Panc1 (cell line): Measurements from ENCODE around the gene SLC26A4. TPM values are rescaled to one million over a fixed set of nuclear protein-coding genes. Genes with fewer than 3 reads are reported as not detected.

ENCODE experiments used
- ATAC-seq: fragments of 200-7000 bp; cut with Tn5 transposase; 2 replicates; pipeline ENCODE4 v1.9.1; 2020; ENCODE audit warnings: mild to moderate bottlenecking, moderate library complexity
- BruUV-seq: library from RNA; stranded (reverse); fragments of 400-500 nt; replicated peaks from 2 replicates; lab custom pipeline; 2021; lab: Mats Ljungman, UMichigan
- CTCF ChIA-PET: fragments of 300-600 bp; sonication (Branson Sonifier 250); formaldehyde crosslinking; loops from one replicate; lab custom pipeline; 2022; ENCODE audit warnings: antibody characterized with exemption; lab: Charles Lee
- POLR2A ChIA-PET: fragments of 300-600 bp; sonication (Branson Sonifier 250); formaldehyde crosslinking; loops from one replicate; lab custom pipeline; 2022; ENCODE audit warnings: antibody characterized with exemption; lab: Charles Lee
- DNase-seq: peaks from one replicate; pipeline ENCODE4 v3.0.0-alpha.2; 2010; ENCODE audit warnings: low read depth, low spot score
- H3K27ac ChIP-seq: 2 replicates; pipeline ENCODE4 v1.5.1; 2011; ENCODE audit warnings: mild to moderate bottlenecking, low read length, inconsistent platforms
- H3K27me3 ChIP-seq: fragments of 200-500 bp; sonication (Bioruptor generic); 2 replicates; pipeline ENCODE4 v1.6.0; 2014; ENCODE audit warnings: low read length, inconsistent platforms; ENCODE audit not compliant: control insufficient read depth, insufficient read depth
- H3K36me3 ChIP-seq: fragments of 200-500 bp; sonication (Bioruptor generic); 2 replicates; pipeline ENCODE4 v1.5.1; 2014; ENCODE audit warnings: inconsistent platforms, mild to moderate bottlenecking, low read length, moderate library complexity; ENCODE audit not compliant: control insufficient read depth, insufficient read depth
- H3K4me1 ChIP-seq: 2 replicates; pipeline ENCODE4 v1.5.1; 2011; ENCODE audit warnings: inconsistent platforms, mild to moderate bottlenecking, low read length, moderate library complexity; ENCODE audit not compliant: control insufficient read depth, insufficient read depth
- H3K4me3 ChIP-seq, 2 experiments: 2 replicates each; pipeline ENCODE4 v1.5.1; 2011 to 2012; ENCODE audit warnings: low read depth in 2 of 2, low read length in 2 of 2, mild to moderate bottlenecking in 2 of 2, inconsistent platforms in 1 of 2, moderate library complexity in 1 of 2
- H3K9me3 ChIP-seq: fragments of 200-500 bp; sonication (Bioruptor generic); 2 replicates; pipeline ENCODE4 v1.5.1; 2014; ENCODE audit warnings: low read depth, mild to moderate bottlenecking, inconsistent platforms, low read length, moderate library complexity; ENCODE audit not compliant: control insufficient read depth, insufficient read depth
- CTCF ChIP-seq: fragments of 450-650 bp; IDR thresholded peaks from 2 replicates; pipeline ENCODE4 v1.5.1; 2017; ENCODE audit warnings: mild to moderate bottlenecking
- POLR2AphosphoS5 ChIP-seq: IDR thresholded peaks from 2 replicates; pipeline ENCODE4 v1.6.1; 2012; ENCODE audit warnings: mild to moderate bottlenecking, low read depth, low read length, moderate library complexity
- REST ChIP-seq, 2 experiments: IDR thresholded peaks; 2 replicates each; pipeline ENCODE4 v1.6.1; 2011 to 2012; ENCODE audit warnings: low read depth in 2 of 2, control low read depth in 1 of 2, low read length in 1 of 2, mild to moderate bottlenecking in 1 of 2, moderate library complexity in 1 of 2; ENCODE audit not compliant: insufficient read depth in 1 of 2
- SIN3A ChIP-seq: IDR thresholded peaks from 2 replicates; pipeline ENCODE4 v1.6.1; 2012; ENCODE audit warnings: low read depth, mild to moderate bottlenecking, low read length, moderate library complexity, borderline replicate concordance; ENCODE audit not compliant: insufficient read depth
- TCF7L2 ChIP-seq: IDR thresholded peaks from 2 replicates; pipeline ENCODE4 v1.6.1; 2011; ENCODE audit warnings: mild to moderate bottlenecking, low read depth, low read length, inconsistent platforms
- in situ Hi-C: cut with HindIII; loops from 2 replicates; pipeline ENCODE4 v1.10.0; 2016; ENCODE audit warnings: low sequenced_read_pairs, low pct_unique_long_range_greater_than_20kb
- intact Hi-C: fragments of 100-400 bp; cut with micrococcal nuclease; formaldehyde crosslinking; loops from one replicate; pipeline ENCODE4 v1.10.0; 2022; ENCODE audit not compliant: unreplicated experiment
- total RNA-seq: library from RNA; stranded (reverse); gene quantifications from one replicate; pipeline ENCODE4 v1.2.1, GENCODE V29; 2021; ENCODE audit not compliant: unreplicated experiment

SLC26A4 gene
- total RNA-seq, 1 experiment from 2014 or later: 0.05 TPM

GRCh38 chr7:107697321-107698049 is 36.9 kb downstream of the SLC26A4 start:
- Histone ChIP-seq H3K27me3 (peaks cover 19% of the 10 kb centered on the region), H3K4me3 (no peak overlapping the region), H3K27ac (no peak overlapping the region), H3K9me3 (no peaks in the 10 kb centered on the region), H3K4me1 (no peaks in the 10 kb centered on the region), H3K36me3 (no peaks in the 10 kb centered on the region)
- no peak for ATAC-seq
- BruUV-seq: no TSS peak
- in situ Hi-C loops (no loop called here), intact Hi-C loops (no loop called here)
- DNase-seq: no peak
- POLR2A ChIA-PET: interaction anchor here (0.7 kb wide), 1 partner anchor 46 kb away, joined by 4 read pairs; no protein-coding TSS in a partner anchor
- TF ChIP-seq SIN3A (no peak), TCF7L2 (no peak), CTCF (no peak), REST (IDR thresholded peaks at IDR 0.05; ENCODE audit: insufficient read depth in 1 of 2, low read depth in 2 of 2, low read length in 1 of 2) (no peak), POLR2AphosphoS5 (no peak)
- CTCF ChIA-PET: no interaction called here

- no peak overlapping the region for H3K27ac ChIP-seq
- intact Hi-C loops: no loop called here
- H3K9me3 ChIP-seq: no peaks in the 10 kb centered on the region
- in situ Hi-C loops: no loop called here
- H3K4me1 ChIP-seq: no peaks in the 10 kb centered on the region
- ATAC-seq: no peak
- peaks cover 12% of the 10 kb centered on the region; the same call in 1 of the 2 replicates for H3K27me3 ChIP-seq
- DNase-seq: no peak
- ChIA-PET POLR2A (no interaction called here), CTCF (no interaction called here)
- H3K4me3 ChIP-seq: no peak overlapping the region
- no peaks in the 10 kb centered on the region for H3K36me3 ChIP-seq
- no TSS peak for BruUV-seq
- TF ChIP-seq TCF7L2: no peak
- no peak for TF ChIP-seq SIN3A
- TF ChIP-seq POLR2AphosphoS5: no peak
Measured at GRCh38 chr7:107700570-107700969, 39.9 kb downstream of the SLC26A4 start.

DNA sequence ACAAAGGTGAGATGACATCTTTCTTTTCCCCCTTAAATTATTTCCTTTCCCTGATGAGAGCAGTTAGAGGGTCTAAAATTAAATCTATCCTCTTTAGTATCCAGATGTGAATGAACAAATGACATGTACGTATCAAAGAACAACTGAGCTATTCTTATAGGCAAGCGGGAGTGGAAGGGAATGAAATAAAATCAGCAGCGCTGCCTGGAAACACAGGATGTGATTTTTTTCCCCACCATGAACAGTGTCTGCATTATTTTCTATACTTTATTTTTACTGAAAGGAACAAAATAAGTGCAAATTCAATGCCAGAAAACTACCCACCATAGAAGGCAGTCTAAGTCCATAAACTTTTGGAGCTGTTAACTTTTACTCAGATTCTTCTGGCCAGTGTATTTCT is 40.6 kb downstream of the SLC26A4 start:
- Histone ChIP-seq H3K9me3 (no peaks in the 10 kb centered on the region), H3K27ac (no peak overlapping the region), H3K27me3 (peaks cover 12% of the 10 kb centered on the region; the same call in 1 of the 2 replicates), H3K4me3 (no peak overlapping the region), H3K36me3 (no peaks in the 10 kb centered on the region), H3K4me1 (no peaks in the 10 kb centered on the region)
- DNase-seq: no peak
- ATAC-seq: no peak
- POLR2A ChIA-PET: no interaction called here
- no TSS peak for BruUV-seq
- CTCF ChIA-PET: no interaction called here
- intact Hi-C loops (no loop called here), in situ Hi-C loops (no loop called here)
- no peak for TF ChIP-seq SIN3A
- no peak for TF ChIP-seq REST (IDR thresholded peaks at IDR 0.05; ENCODE audit: insufficient read depth in 1 of 2, low read depth in 2 of 2, low read length in 1 of 2)
- no peak for TF ChIP-seq CTCF
- TF ChIP-seq TCF7L2: no peak
- no peak for TF ChIP-seq POLR2AphosphoS5
